ENCODE measurements around the gene CHAT. TPM values are rescaled to one million over a fixed set of nuclear protein-coding genes. Genes with fewer than 3 reads are reported as not detected.

The CHAT gene
- total RNA-seq, 4 donors from 2014 or later: not detected

DNA sequence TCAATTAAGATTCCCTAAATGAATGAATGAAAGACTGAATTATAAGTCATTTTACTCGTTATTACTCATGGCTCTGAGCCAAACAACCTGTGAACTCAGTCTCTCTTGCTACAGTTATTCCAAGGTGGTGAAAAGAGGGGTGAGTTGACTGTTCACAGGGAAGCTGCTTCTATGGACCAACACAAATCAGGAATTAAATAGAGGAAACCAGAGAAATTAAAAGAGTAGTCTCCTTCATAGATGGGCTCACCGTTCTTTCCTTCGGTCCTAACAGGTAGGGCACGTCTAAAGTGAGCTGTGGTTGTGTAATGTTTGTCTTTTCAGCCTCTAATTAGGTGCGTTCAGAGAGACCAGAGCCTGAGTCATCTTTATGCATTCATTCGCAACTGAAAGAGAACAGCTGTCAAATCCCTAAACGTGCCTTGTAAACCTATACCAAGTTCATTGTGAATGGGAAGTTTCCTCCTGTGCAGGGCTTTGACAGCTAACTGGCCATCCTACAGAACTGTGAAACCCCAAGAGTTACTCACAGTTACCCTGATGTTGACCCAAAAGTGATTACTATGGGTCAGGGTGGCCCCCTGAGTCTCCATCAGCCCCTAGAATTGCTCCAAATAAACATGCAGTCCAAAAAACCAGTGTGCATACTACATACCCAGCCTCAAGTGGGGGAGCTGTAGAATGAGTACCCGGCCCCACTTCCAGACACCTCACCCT, 47.5 kb downstream of the CHAT start:
- Histone ChIP-seq H3K27me3 (no peaks in the 10 kb centered on the region), H3K4me1 (no peaks in the 10 kb centered on the region), H3K27ac (no peak overlapping the region), H3K9me3 (no peaks in the 10 kb centered on the region), H3K4me3 (no peak overlapping the region), H3K36me3 (no peaks in the 10 kb centered on the region)
- no peak for DNase-seq
- TF ChIP-seq POLR2A (IDR thresholded peaks at IDR 0.05): no peak
- TF ChIP-seq, protein P1, sequence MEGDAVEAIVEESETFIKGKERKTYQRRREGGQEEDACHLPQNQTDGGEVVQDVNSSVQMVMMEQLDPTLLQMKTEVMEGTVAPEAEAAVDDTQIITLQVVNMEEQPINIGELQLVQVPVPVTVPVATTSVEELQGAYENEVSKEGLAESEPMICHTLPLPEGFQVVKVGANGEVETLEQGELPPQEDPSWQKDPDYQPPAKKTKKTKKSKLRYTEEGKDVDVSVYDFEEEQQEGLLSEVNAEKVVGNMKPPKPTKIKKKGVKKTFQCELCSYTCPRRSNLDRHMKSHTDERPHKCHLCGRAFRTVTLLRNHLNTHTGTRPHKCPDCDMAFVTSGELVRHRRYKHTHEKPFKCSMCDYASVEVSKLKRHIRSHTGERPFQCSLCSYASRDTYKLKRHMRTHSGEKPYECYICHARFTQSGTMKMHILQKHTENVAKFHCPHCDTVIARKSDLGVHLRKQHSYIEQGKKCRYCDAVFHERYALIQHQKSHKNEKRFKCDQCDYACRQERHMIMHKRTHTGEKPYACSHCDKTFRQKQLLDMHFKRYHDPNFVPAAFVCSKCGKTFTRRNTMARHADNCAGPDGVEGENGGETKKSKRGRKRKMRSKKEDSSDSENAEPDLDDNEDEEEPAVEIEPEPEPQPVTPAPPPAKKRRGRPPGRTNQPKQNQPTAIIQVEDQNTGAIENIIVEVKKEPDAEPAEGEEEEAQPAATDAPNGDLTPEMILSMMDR (IDR thresholded peaks at IDR 0.05): no peak
- intact Hi-C loops (cut with DNase I; ENCODE audit: low total_unique reads): no loop called here

DNA sequence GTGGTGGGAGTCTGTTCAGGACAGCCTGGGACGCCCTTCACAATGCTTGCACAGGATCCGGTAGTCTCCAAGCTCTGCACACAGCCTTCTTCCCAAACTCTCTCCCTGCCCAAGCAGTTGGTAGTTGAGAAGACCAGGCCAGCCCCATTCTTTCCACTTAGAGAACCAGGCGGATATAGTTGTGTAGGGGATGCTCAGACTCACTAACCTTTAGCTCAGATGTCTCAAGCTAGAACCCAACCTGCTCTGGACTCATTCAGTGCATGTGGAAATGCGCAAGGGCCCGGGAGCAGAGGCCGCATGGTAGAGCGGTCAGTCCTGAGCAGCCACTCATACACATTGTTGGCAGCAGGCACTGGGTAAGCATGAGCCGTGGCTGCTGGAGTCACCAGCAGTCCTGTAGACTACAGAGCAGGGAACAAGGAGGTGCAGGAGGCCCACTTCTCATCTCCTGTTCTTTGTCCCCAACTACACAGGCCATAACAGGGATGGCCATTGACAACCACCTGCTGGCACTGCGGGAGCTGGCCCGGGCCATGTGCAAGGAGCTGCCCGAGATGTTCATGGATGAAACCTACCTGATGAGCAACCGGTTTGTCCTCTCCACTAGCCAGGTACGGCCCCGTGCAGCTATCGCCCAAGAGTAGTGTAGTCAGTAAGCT, 48.5 kb downstream of the CHAT start:
- Histone ChIP-seq H3K27me3 (no peaks in the 10 kb centered on the region), H3K27ac (no peak overlapping the region), H3K36me3 (no peaks in the 10 kb centered on the region), H3K4me1 (no peaks in the 10 kb centered on the region), H3K4me3 (no peak overlapping the region), H3K9me3 (no peaks in the 10 kb centered on the region)
- intact Hi-C loops (cut with DNase I; ENCODE audit: low total_unique reads): no loop called here
- no peak for DNase-seq
- TF ChIP-seq, protein P1 (IDR thresholded peaks at IDR 0.05): no peak
- TF ChIP-seq POLR2A (IDR thresholded peaks at IDR 0.05): no peak

DNA sequence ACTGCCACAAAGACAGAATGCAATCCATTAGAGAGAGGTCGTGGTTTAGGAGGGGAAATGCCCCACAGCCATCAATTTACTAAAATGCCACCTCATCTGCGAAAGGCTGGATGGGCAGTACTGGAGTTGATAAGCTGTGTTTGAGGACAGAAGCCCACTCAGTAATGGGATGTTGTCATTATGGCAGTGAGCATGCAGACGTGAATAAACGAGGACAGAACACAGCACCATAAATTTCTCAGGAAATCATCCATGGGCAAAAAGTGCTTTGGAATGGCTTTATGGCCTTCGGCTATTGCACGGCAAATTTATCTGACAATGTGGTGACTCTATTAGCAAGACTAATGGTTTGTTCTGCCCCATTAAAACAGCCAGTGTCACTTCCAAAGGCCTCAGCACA, 49.8 kb downstream of the CHAT start:
- Histone ChIP-seq H3K27me3 (no peaks in the 10 kb centered on the region), H3K4me1 (no peaks in the 10 kb centered on the region), H3K9me3 (no peaks in the 10 kb centered on the region), H3K27ac (no peak overlapping the region), H3K4me3 (no peak overlapping the region), H3K36me3 (no peaks in the 10 kb centered on the region)
- DNase-seq: no peak
- intact Hi-C loops (cut with DNase I; ENCODE audit: low total_unique reads): no loop called here
- TF ChIP-seq POLR2A (IDR thresholded peaks at IDR 0.05): no peak
- TF ChIP-seq, protein P1 (IDR thresholded peaks at IDR 0.05): no peak

DNA sequence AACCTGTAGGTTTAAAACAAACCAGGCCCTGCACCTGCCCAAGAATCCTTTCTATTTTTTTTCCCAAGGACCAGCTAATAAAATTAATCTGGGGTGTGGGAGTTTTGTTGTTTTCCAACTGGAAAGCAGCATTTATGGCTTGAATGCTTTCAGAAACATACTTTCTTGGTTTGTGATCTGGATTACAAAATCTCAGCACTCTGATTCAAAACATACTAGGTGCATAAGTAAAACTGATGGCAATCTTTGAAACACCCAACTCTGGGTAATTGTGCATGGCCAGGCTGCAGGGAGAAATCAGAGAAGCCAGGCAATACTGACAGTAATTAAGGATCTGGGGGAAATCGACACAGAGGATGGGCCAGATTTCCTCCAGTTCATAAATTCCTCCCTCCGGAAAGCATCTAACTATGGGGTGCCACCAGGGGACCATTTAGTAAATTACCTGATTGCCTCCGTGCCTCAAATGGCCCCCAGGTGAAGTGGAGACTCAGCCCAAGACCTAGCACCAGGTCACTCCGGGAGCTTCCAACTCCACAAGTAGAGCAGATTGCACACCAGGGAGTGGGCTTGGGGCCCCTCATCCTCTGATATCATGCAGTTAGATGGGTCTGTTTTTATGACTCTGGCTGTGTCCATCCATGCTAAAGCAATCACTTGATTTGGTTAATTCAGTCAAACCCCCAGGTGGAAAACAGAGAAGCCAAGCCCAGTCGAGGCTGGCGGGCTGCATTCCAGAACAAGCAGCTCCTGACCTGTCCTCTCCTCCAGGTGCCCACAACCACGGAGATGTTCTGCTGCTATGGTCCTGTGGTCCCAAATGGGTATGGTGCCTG, 50.4 kb downstream of the CHAT start:
- Histone ChIP-seq H3K27ac (no peak overlapping the region), H3K4me1 (no peaks in the 10 kb centered on the region), H3K9me3 (no peaks in the 10 kb centered on the region), H3K4me3 (no peak overlapping the region), H3K27me3 (no peaks in the 10 kb centered on the region), H3K36me3 (no peaks in the 10 kb centered on the region)
- intact Hi-C loops (cut with DNase I; ENCODE audit: low total_unique reads): no loop called here
- DNase-seq: no peak
- TF ChIP-seq, protein P1 (IDR thresholded peaks at IDR 0.05): no peak
- no peak for TF ChIP-seq POLR2A (IDR thresholded peaks at IDR 0.05)
